Mesenteric fat pad (tissue), 1 donor: Measurements from ENCODE around the gene RAG2. TPM values are rescaled to one million over a fixed set of nuclear protein-coding genes. Genes with fewer than 3 reads are reported as not detected.
"Not testable (repeated sequence)": the region's sequence is repeated elsewhere in the genome, so short reads cannot be mapped to it uniquely, and the experiment has no call there.

Source experiments
- DNase-seq: peaks from one replicate; pipeline ENCODE4 v3.0.0-alpha.2; 2020; ENCODE audit warnings: low spot score
- total RNA-seq: library from RNA; stranded (reverse); fragmentation: NEBNext Ultra II Directional; extraction: Animal tissue kit (Norgen Biotek cat#: 25700); gene quantifications from one replicate; pipeline ENCODE4 v1.2.1, GENCODE V29; 2021
- donor health status: DM: yes; HTN: yes; CAD: no.

The RAG2 gene
- total RNA-seq, 1 donor from 2014 or later, result not detected

- not testable (repeated sequence) for DNase-seq
Observed at GRCh38 chr11:36557390-36557789, 40.6 kb downstream of the RAG2 start.

GRCh38 chr11:36550385-36551115 lies 47.5 kb downstream of the RAG2 start:
- no peak for DNase-seq

Other genes with a start within 250 kb of the RAG2 start
- 13.4 TPM for gene TRAF6, start 88.0 kb downstream of the RAG2 start, total RNA-seq
- gene RAG1, start 30.2 kb downstream of the RAG2 start, total RNA-seq, result 0.35 TPM
- 11.3 TPM for gene IFTAP, start 3.7 kb downstream of the RAG2 start, total RNA-seq